Measurements from ENCODE around the gene ATP13A3. TPM values are rescaled to one million over a fixed set of nuclear protein-coding genes. Genes with fewer than 3 reads are reported as not detected.
A peak's percentile ranks its signal among the peaks of the same experiment; 100 is the strongest.

ATP13A3 gene
- total RNA-seq, 1 donor from 2014 or later = 60.2 TPM

DNA sequence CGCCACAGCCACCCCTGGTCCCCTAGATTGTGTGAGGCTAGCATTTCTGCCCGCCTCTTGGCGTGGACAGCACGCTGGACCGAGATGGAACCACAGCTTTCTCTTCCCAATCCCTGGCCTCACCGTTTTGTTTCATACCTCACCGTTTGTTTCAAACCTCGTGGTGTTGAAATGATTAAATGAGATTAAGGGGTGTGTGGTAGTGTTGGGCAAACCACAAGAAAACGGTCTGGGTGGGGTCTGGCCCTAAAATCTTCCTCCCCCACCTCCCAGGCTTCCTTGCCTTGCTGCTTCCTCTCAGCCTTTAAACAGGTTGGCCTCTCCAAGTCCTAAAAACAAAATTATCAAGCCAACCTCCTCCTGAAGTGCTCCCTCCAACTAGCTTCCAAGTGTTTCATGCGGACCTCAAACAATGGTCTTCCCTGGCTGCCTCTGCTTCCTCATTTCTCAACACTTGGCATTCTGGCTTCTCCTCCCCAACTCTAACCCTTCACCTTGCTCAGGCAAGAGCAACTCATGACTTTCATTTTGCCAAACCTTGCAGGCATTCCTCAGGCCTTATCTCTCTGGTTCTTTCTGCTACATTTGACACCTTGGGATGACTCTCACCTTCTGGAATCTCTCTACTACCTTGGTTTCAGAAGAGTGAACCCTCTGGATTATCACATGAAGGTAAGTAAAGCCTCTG, 1.4 kb upstream of the ATP13A3 start:
- no peak for DNase-seq (ENCODE audit: low spot score in 2 of 2, unreplicated experiment in 2 of 2)
- Mint-ChIP-seq H3K36me3 (no peaks in the 10 kb centered on the region), H3K9me3 (peaks cover 6% of the 10 kb centered on the region), H3K4me1 (peaks cover 12% of the 10 kb centered on the region), H3K4me3 (peak overlapping the region; percentile 53), H3K27me3 (ENCODE audit: low read depth) (no peaks in the 10 kb centered on the region), H3K27ac (no peak overlapping the region)
- TF ChIP-seq, protein P1, sequence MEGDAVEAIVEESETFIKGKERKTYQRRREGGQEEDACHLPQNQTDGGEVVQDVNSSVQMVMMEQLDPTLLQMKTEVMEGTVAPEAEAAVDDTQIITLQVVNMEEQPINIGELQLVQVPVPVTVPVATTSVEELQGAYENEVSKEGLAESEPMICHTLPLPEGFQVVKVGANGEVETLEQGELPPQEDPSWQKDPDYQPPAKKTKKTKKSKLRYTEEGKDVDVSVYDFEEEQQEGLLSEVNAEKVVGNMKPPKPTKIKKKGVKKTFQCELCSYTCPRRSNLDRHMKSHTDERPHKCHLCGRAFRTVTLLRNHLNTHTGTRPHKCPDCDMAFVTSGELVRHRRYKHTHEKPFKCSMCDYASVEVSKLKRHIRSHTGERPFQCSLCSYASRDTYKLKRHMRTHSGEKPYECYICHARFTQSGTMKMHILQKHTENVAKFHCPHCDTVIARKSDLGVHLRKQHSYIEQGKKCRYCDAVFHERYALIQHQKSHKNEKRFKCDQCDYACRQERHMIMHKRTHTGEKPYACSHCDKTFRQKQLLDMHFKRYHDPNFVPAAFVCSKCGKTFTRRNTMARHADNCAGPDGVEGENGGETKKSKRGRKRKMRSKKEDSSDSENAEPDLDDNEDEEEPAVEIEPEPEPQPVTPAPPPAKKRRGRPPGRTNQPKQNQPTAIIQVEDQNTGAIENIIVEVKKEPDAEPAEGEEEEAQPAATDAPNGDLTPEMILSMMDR (IDR thresholded peaks at IDR 0.05; ENCODE audit: unreplicated experiment) = no peak

DNA sequence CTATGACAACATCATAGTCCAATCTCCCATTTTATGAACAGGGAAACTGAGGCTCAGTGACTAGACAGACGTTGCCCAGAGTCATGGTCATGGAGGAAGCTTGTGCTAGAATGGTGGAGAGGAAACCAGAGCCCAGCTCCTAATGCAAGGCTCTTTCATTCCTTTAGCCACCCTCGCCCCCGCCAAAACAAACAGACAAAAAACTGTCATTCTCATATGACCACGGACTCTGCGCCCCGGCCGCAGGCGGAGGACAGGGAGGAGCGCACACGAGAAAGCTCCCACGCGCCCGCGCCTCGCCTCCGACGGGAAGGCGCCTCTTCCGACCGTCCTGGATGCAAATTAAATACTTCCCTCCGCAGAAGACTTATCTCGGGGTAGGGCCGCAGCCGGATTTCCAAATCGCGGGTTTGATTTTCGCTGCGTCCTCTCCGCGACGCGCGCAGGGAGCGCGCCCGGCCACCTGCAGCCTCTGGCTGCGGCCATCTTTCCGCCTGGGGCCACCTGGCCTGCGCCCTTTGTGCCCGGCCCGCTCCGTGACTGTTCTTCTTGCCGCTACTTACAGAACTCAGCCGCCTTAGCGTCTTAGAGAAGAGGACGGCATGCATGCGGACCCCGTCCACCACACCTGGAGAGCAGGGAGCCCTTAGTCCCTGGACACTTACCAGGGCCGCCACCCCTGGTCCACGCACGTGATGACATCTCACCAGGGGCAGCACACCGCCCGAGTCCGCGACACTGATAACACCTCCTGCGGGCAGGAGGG, 670 bp upstream of the ATP13A3 start:
- TF ChIP-seq, protein P1 (IDR thresholded peaks at IDR 0.05; ENCODE audit: unreplicated experiment) = no peak
- H3K27ac Mint-ChIP-seq = no peak overlapping the region

DNA sequence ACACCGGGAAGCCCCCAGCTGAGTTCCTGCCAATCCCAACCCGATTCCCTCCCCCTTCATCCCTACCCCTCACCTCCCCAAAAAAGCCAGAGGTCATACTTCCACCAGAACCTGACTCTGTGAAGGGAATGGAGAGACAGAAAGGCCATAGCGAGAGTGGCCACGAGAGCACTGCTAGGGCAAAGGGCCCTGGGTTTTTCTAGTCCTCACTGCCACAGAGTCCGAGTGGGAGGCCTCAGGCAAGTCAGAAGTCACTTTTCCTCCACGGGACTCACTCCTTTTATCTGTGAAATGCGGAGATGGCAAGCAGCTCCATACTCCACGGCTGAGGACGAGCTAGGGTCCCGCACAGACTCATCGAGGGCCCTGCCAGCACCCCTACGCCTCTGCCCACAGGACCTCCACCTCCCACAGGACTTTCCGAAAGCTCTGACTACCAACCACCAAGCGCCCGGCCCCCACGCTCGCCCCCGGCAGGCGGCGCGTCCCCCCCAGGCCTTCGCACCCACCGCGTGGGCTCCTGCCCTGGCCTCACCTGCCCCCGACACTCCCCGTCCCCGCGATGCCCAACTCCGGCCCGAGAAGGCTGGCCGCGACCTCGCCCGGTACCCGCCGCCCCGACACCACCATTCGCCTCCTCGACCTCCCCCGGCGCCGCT, 792 bp downstream of the ATP13A3 start:
- peak; percentile 31 to 51 for DNase-seq (ENCODE audit: low spot score in 2 of 2, unreplicated experiment in 2 of 2)
- H3K36me3 Mint-ChIP-seq = peaks cover 5% of the 10 kb centered on the region
- TF ChIP-seq, protein P1 (IDR thresholded peaks at IDR 0.05; ENCODE audit: unreplicated experiment) = no peak
- no peaks in the 10 kb centered on the region for H3K27me3 Mint-ChIP-seq (ENCODE audit: low read depth)
- H3K27ac Mint-ChIP-seq = peak overlapping the region; percentile 94
- peak overlapping the region; percentile 86 for H3K4me3 Mint-ChIP-seq
- peaks cover 6% of the 10 kb centered on the region for H3K9me3 Mint-ChIP-seq
- H3K4me1 Mint-ChIP-seq = peaks cover 12% of the 10 kb centered on the region

More for the DNA sequence above, 670 bp upstream of the ATP13A3 start:
- Mint-ChIP-seq H3K9me3 (peaks cover 6% of the 10 kb centered on the region), H3K4me1 (peaks cover 12% of the 10 kb centered on the region), H3K27me3 (ENCODE audit: low read depth) (no peaks in the 10 kb centered on the region), H3K4me3 (peak overlapping the region; percentile 53), H3K36me3 (peaks cover 2% of the 10 kb centered on the region)
- DNase-seq (ENCODE audit: low spot score in 2 of 2, unreplicated experiment in 2 of 2) = no peak

DNA sequence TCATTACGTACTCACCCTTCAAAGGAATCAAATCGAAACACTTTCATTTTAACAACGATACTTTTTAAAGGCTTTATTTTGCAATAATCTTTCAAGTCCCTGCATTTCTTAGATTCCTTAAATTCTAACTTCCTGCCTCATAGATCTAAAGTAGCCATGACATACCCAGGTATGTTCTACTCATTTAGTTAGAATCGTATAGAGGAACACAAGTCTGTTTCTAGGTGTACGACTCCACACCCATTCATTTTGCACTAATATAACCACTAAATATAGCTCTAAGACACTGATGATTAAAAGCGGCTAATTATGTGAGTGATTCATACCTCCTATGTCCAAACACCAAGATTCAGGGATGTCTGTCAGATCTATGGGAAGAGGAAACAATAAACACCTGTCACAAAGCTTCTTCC, 1.3 kb downstream of the ATP13A3 start:
- TF ChIP-seq, protein P1 (IDR thresholded peaks at IDR 0.05; ENCODE audit: unreplicated experiment) = no peak
- Mint-ChIP-seq H3K27ac (peak overlapping the region; percentile 94), H3K4me1 (peaks cover 12% of the 10 kb centered on the region), H3K27me3 (ENCODE audit: low read depth) (no peaks in the 10 kb centered on the region), H3K9me3 (peaks cover 6% of the 10 kb centered on the region), H3K36me3 (peaks cover 5% of the 10 kb centered on the region), H3K4me3 (peak overlapping the region; percentile 86)
- no peak for DNase-seq (ENCODE audit: low spot score in 2 of 2, unreplicated experiment in 2 of 2)

DNA sequence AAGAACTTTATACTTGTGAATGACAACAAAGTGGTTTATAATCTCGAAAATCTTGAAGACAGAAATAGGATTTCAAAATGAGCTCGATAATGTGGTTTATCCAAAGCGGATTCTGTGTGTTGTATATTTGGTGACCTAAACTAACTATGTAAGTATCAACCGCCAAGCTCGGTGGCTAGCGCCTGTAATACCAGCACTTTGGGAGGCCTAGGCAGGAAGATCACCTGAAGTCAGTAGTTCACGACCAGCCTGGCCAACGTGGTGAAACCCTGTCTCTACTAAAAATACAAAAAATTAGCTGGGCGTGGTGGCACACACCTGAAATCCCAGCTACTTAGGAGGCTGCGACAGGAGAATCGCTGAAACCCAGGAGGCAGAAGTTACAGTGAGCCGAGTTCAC, 2.2 kb downstream of the ATP13A3 start:
- H3K4me1 Mint-ChIP-seq = peaks cover 21% of the 10 kb centered on the region
- H3K9me3 Mint-ChIP-seq = peaks cover 6% of the 10 kb centered on the region
- H3K4me3 Mint-ChIP-seq = peak overlapping the region; percentile 86
- no peak for DNase-seq (ENCODE audit: low spot score in 2 of 2, unreplicated experiment in 2 of 2)
- H3K36me3 Mint-ChIP-seq = peaks cover 5% of the 10 kb centered on the region
- no peaks in the 10 kb centered on the region for H3K27me3 Mint-ChIP-seq (ENCODE audit: low read depth)
- peak overlapping the region; percentile 94 for H3K27ac Mint-ChIP-seq
- TF ChIP-seq, protein P1 (IDR thresholded peaks at IDR 0.05; ENCODE audit: unreplicated experiment) = no peak
